ENCODE measurements around the gene AFF2. TPM values are rescaled to one million over a fixed set of nuclear protein-coding genes. Genes with fewer than 3 reads are reported as not detected.

Gene AFF2
- total RNA-seq, 6 donors from 2014 or later, result 6.1 to 17.4 (median 9.7) TPM

- TF ChIP-seq POLR2A (IDR thresholded peaks at IDR 0.05) (no peak), POLR2AphosphoS5 (IDR thresholded peaks at IDR 0.05) (no peak), EP300 (IDR thresholded peaks at IDR 0.05) (no peak)
- TF ChIP-seq, protein P1, sequence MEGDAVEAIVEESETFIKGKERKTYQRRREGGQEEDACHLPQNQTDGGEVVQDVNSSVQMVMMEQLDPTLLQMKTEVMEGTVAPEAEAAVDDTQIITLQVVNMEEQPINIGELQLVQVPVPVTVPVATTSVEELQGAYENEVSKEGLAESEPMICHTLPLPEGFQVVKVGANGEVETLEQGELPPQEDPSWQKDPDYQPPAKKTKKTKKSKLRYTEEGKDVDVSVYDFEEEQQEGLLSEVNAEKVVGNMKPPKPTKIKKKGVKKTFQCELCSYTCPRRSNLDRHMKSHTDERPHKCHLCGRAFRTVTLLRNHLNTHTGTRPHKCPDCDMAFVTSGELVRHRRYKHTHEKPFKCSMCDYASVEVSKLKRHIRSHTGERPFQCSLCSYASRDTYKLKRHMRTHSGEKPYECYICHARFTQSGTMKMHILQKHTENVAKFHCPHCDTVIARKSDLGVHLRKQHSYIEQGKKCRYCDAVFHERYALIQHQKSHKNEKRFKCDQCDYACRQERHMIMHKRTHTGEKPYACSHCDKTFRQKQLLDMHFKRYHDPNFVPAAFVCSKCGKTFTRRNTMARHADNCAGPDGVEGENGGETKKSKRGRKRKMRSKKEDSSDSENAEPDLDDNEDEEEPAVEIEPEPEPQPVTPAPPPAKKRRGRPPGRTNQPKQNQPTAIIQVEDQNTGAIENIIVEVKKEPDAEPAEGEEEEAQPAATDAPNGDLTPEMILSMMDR (IDR thresholded peaks at IDR 0.05), result no peak
- WGBS, 2 donors, result 84 to 100% methylated on average over 1 to 2 of the region's 2 CpGs
- no peaks in the 10 kb centered on the region for H3K36me3 ChIP-seq
- H3K4me3 ChIP-seq, result no peak overlapping the region
- DNase-seq (no peak), ATAC-seq (ENCODE audit: low FRiP score in 2 of 2) (no peak)
- H3K27me3 ChIP-seq, result no peaks in the 10 kb centered on the region
- no peaks in the 10 kb centered on the region for H3K4me1 ChIP-seq
- H3K9me3 ChIP-seq, result no peaks in the 10 kb centered on the region
- H3K27ac ChIP-seq, result no peak overlapping the region
Observed at GRCh38 chrX:149032449-149032848, 532.0 kb downstream of the AFF2 start.

GRCh38 chrX:149036086-149036485, 535.7 kb downstream of the AFF2 start:
- no peaks in the 10 kb centered on the region for H3K4me1 ChIP-seq
- H3K27me3 ChIP-seq, result no peaks in the 10 kb centered on the region
- ATAC-seq (ENCODE audit: low FRiP score in 2 of 2) (no peak), DNase-seq (no peak)
- no peak overlapping the region for H3K4me3 ChIP-seq
- WGBS, 2 donors, result 83 to 100% methylated on average over 1 of the region's 1 CpG
- no peaks in the 10 kb centered on the region for H3K9me3 ChIP-seq
- no peak overlapping the region for H3K27ac ChIP-seq
- TF ChIP-seq POLR2A (IDR thresholded peaks at IDR 0.05), result no peak
- no peaks in the 10 kb centered on the region for H3K36me3 ChIP-seq

DNA sequence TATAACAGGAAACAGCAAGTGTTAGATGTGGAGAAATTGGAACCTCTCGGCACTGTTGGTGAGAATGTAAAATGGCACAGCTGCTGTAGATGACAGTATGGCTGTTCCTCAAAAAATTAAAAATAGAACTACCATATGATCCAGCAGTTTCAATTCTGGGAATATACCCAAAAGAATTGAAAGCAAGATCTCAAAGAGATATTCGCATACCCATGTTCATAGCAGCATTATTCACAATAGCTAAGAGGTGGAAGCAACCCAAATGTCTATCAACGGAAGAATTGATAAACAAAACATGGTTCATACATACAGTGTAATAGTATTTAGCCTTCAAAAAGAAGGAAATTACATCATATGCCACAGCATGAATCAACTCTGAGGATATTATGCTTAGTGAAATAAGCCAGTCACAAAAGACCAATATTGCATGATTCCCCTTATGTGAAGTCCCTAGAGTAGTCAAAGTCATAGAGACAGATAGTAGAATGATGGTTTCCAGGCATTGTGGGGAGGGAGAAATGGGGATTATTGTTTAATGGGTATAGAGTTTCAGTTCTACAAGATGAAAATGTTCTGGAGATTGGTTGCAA, 537.0 kb downstream of the AFF2 start:
- Histone ChIP-seq H3K4me3 (no peak overlapping the region), H3K9me3 (no peaks in the 10 kb centered on the region), H3K4me1 (no peaks in the 10 kb centered on the region), H3K27ac (no peak overlapping the region), H3K27me3 (no peaks in the 10 kb centered on the region), H3K36me3 (no peaks in the 10 kb centered on the region)
- ATAC-seq (ENCODE audit: low FRiP score in 2 of 2), result no peak
- no peak for DNase-seq
- WGBS, 2 donors, result 68 to 74% methylated on average over 3 of the region's 3 CpGs
- no peak for TF ChIP-seq POLR2AphosphoS5 (IDR thresholded peaks at IDR 0.05)
- TF ChIP-seq EP300 (IDR thresholded peaks at IDR 0.05), result no peak
- TF ChIP-seq, protein P1 (IDR thresholded peaks at IDR 0.05), result no peak
- TF ChIP-seq POLR2A (IDR thresholded peaks at IDR 0.05), result no peak

DNA sequence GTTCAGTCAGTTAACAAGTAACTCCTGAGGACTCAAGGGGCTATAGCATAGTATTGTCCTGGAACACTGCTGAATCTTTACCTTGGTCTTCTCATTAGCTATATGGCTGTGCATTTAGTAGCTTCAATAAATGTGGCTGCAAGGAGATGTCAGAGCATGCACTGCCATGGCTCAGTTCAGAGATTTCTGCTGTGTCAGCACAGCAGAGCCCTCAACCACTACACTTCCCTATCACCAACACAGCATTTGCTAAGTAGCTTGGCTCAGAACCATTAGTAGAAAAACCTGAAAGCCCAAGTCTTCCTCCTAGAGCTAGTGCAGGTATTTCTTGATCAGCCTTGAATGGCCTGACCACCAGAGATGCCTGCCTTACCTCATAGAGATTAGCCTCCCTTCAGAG, 538.6 kb downstream of the AFF2 start:
- no peak for ATAC-seq (ENCODE audit: low FRiP score in 2 of 2)

GRCh38 chrX:149040873-149041535, 540.6 kb downstream of the AFF2 start:
- Histone ChIP-seq H3K4me3 (no peak overlapping the region), H3K36me3 (no peaks in the 10 kb centered on the region), H3K4me1 (no peaks in the 10 kb centered on the region), H3K9me3 (no peaks in the 10 kb centered on the region), H3K27ac (no peak overlapping the region), H3K27me3 (no peaks in the 10 kb centered on the region)
- ATAC-seq (ENCODE audit: low FRiP score in 2 of 2), result no peak
- WGBS, 2 donors, result 65 to 85% methylated on average over 5 of the region's 5 CpGs
- TF ChIP-seq POLR2A (IDR thresholded peaks at IDR 0.05), result no peak
- TF ChIP-seq EP300 (IDR thresholded peaks at IDR 0.05), result no peak
- TF ChIP-seq POLR2AphosphoS5 (IDR thresholded peaks at IDR 0.05), result no peak
- TF ChIP-seq, protein P1 (IDR thresholded peaks at IDR 0.05), result no peak
- no peak for DNase-seq

More for the DNA sequence above, 538.6 kb downstream of the AFF2 start:
- Histone ChIP-seq H3K9me3 (no peaks in the 10 kb centered on the region), H3K4me3 (no peak overlapping the region), H3K27ac (no peak overlapping the region), H3K36me3 (no peaks in the 10 kb centered on the region), H3K27me3 (no peaks in the 10 kb centered on the region), H3K4me1 (no peaks in the 10 kb centered on the region)
- TF ChIP-seq, protein P1 (IDR thresholded peaks at IDR 0.05), result no peak
- no peak for DNase-seq

Measured in upper lobe of left lung (tissue), 6 donors.